Adipocyte (in vitro differentiated cells): ENCODE measurements around the gene COPZ1.
A peak's percentile ranks its signal among the peaks of the same experiment; 100 is the strongest.
"Not testable (repeated sequence)": the region's sequence is repeated elsewhere in the genome, so short reads cannot be mapped to it uniquely, and the experiment has no call there.

Experiments
- DNase-seq: peaks from one replicate; pipeline ENCODE4 v3.0.0-alpha.2; 2015; ENCODE audit warnings: low read depth
- H3K27me3 ChIP-seq: replicated peaks from 2 replicates; pipeline ENCODE4 v1.7.0; 2013; ENCODE audit warnings: mild to moderate bottlenecking, low read length, moderate library complexity; ENCODE audit not compliant: control insufficient read depth, insufficient read depth
- H3K36me3 ChIP-seq: 2 replicates; pipeline ENCODE4 v1.7.0; 2013; ENCODE audit warnings: low read length, mild to moderate bottlenecking, moderate library complexity; ENCODE audit not compliant: control insufficient read depth, insufficient read depth, severe bottlenecking
- H3K4me1 ChIP-seq: 2 replicates; pipeline ENCODE4 v1.7.0; 2013; ENCODE audit warnings: mild to moderate bottlenecking, low read length, moderate library complexity; ENCODE audit not compliant: control insufficient read depth, insufficient read depth
- H3K4me3 ChIP-seq: 2 replicates; pipeline ENCODE4 v1.7.0; 2013; ENCODE audit warnings: mild to moderate bottlenecking, low read length, moderate library complexity
- H3K9ac ChIP-seq: 2 replicates; pipeline ENCODE4 v1.7.0; 2013; ENCODE audit warnings: mild to moderate bottlenecking, low read length, moderate library complexity
- H3K9me3 ChIP-seq: 2 replicates; pipeline ENCODE4 v1.7.0; 2013; ENCODE audit warnings: mild to moderate bottlenecking, low read length, moderate library complexity; ENCODE audit not compliant: control insufficient read depth

COPZ1 gene

DNA sequence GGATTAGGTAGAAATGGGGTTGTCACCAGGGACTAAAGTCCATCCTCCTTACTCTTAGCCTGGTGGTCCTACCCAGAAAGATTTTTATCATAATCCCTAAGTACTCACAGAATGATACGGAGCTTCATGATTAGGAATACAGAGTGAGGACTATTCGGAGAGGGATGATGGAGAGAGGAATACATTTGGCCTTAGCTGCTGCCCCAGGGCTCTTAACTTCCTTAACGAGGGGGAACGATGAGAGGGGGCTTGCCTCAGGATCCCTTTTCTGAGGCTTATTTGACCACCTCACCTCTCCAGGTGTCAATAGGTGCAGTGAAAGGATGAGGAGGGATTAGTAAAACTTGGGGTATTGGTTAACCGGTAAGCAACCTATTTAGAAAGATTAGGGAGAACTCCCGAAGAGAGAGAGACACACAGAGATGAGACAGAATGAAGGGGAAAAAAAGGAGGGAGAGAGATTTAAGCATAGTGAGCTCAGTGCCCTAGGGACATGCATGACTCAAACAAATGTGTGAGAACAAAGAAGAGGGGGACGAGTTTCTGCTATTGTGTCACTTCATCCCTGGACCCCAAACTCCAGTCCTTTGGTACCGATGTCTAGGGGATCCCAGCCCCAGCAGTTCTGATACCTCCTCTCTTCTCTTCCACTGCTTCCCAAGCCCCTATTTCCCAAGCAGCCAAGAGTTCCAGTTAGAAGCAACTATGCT lies 25.3 kb upstream of the COPZ1 start:
- Histone ChIP-seq H3K36me3 (no peaks in the 10 kb centered on the region), H3K27me3 (no peaks in the 10 kb centered on the region), H3K9me3 (no peaks in the 10 kb centered on the region), H3K4me1 (peaks cover 27% of the 10 kb centered on the region), H3K4me3 (no peak overlapping the region), H3K9ac (no peak overlapping the region)
- DNase-seq: peak; percentile 43

DNA sequence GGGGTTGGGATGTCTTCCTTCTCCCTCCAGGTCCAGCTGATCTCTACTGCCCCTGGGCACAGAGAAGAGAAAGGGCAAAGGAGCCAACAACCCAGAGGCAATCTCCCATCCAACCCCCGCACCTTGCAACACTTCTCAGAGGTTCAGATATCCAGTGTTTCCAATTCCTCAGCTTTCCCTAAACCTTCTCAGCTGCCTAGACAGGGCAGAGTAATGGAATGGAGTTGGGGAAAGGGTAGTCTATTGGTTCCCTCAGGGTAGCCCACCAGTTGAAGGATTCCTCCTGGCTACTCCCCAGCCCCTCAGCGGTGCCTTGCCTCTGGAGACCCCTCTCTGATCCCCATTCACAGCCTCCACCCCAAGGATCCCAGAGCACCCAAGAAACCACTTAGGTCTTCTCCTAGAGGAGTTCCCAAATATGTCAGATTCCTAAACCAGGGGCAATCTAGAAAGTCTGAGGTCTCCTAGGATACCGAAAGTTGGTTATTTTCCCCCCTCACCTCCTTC lies 24.7 kb upstream of the COPZ1 start:
- H3K4me3 ChIP-seq: no peak overlapping the region
- H3K4me1 ChIP-seq: peaks cover 28% of the 10 kb centered on the region
- DNase-seq: no peak
- no peaks in the 10 kb centered on the region for H3K36me3 ChIP-seq
- H3K9ac ChIP-seq: no peak overlapping the region
- H3K27me3 ChIP-seq: no peaks in the 10 kb centered on the region
- no peaks in the 10 kb centered on the region for H3K9me3 ChIP-seq

DNA sequence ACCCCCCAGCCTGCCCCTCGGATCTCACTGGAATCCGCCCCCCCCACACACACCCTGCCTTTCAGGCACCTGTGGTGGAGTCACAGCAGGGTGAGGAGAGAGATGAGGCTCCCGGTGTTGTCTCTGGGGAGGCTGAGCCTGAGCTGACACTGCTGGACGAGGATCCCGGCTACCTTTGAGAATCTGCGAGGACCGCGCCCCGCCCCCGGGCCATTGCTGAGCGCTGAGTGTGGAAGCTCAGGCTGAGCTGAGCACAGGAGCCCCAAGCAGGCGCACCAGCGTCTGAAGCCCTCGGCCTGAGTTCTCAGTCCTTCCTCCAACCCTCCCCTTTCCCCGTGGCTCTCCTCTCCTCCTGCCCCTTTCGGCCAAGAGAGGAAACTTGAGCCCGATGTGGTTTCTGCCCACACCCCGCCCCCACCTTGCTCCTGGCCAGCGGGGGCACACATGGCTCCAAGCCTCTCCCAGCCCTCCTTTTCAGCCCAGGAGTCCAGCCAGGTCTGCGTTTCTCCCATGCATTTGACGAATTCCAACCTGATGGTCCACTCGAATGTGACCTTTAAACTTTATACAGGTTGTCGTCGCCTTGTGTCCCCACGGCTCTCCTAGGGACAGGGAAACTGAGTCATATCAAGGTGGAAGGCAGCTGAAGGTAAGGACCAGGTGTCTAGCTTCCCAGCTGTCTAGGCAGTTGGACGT lies 24.1 kb upstream of the COPZ1 start, which contains the start of gene NFE2:
Gene NFE2, minus strand, starts transcription at position 284 of the 696 bp plus-strand sequence. CDS start 5,767 bp downstream, outside the sequence.
- no peaks in the 10 kb centered on the region for H3K27me3 ChIP-seq
- H3K4me3 ChIP-seq: peak within 1 kb of the TSS; percentile 59
- DNase-seq: peak; percentile 85

DNA sequence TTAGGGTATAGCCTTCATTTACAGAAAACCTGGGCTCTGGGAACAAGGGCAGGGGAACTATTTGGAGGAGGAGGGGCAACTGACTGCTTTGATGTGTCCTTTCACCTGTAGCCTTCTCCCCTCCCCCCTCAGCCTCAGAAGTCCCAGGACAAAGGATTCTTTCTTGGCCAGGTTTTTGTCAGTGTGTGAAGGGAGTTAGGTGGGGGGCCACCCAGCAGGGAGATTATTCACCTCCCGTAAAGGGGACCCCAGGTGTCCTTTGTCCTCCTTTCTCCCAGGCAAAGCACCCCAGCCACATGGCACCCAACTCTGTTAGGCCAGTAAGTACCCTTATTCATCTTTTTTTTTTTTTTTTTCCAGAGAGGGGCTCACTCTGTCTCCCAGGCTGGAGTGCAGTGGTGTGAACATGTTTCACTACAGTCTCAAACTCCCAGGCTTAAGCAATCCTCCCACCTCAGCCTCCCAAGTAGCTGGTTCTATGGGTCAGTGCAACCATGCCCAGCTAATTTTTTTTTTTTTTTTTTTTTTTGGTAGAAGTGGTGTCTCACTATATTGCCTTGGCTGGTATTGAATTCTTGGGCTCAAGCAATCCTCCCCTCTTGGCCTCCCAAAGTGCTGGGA lies 23.4 kb upstream of the COPZ1 start:
- Histone ChIP-seq H3K27me3 (no peaks in the 10 kb centered on the region), H3K9ac (no peak overlapping the region), H3K9me3 (no peaks in the 10 kb centered on the region), H3K36me3 (no peaks in the 10 kb centered on the region), H3K4me3 (no peak overlapping the region), H3K4me1 (peaks cover 28% of the 10 kb centered on the region)
- no peak for DNase-seq

More for the DNA sequence above, 24.1 kb upstream of the COPZ1 start, which contains the start of gene NFE2:
- peak within 1 kb of the TSS; percentile 11 for H3K9ac ChIP-seq
- H3K9me3 ChIP-seq: no peaks in the 10 kb centered on the region
- H3K4me1 ChIP-seq: peaks cover 28% of the 10 kb centered on the region
- H3K36me3 ChIP-seq: no peaks in the 10 kb centered on the region

DNA sequence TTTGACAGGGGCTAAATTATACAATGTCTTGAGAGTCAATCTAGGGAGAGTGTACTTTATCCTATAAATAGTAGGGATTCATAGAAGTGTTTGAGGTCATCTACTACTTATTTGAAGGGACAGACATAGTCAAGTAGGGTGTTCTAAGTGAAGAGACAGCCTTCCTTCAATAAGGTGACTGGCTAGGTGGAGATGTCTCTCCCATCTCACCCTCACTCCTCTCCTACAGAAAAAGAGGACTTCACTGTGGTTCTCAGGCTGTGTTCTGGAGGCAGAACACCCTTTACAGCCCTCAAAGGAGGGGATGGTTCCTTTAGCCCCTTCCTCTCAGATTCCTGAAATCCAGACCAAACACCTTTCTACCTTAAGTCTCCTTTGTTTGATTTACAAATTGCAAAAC lies 21.3 kb upstream of the COPZ1 start:
- no peak for DNase-seq
- Histone ChIP-seq H3K27me3 (no peaks in the 10 kb centered on the region), H3K36me3 (no peaks in the 10 kb centered on the region)

DNA sequence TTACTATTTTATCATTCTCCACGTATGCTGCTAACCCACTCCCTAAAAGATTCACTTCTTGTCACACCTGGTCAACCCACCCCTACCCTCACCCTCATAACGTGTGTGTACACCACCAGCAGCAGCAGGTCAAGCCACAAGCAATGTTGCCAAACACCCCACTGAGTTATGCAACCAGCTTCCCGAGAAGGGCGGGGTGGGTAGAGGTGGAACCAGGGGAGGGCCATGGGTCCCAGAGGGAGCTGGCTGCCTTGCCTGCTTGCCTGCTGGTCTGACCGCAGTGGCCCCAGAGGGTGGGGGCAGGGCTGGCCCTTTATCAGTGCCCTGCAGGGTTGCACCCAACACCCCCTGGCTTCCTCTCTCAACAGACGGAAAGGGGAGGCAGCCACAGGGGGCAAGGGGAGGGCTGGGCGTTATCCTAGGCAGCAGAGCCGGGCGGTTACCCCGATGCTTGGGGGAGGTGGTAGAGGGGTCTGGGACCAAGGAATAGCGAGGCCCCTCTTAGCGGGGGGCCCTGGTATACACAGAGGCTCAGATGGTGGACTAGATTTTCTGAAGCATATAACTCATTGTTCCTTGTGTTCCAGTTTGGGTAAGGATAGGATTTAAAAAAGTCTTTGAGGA lies 20.6 kb upstream of the COPZ1 start:
- H3K4me3 ChIP-seq: no peak overlapping the region
- DNase-seq: peak; percentile 80

More for the DNA sequence above, 21.3 kb upstream of the COPZ1 start:
- Histone ChIP-seq H3K9ac (no peak overlapping the region), H3K4me3 (no peak overlapping the region), H3K4me1 (peaks cover 28% of the 10 kb centered on the region), H3K9me3 (no peaks in the 10 kb centered on the region)

DNA sequence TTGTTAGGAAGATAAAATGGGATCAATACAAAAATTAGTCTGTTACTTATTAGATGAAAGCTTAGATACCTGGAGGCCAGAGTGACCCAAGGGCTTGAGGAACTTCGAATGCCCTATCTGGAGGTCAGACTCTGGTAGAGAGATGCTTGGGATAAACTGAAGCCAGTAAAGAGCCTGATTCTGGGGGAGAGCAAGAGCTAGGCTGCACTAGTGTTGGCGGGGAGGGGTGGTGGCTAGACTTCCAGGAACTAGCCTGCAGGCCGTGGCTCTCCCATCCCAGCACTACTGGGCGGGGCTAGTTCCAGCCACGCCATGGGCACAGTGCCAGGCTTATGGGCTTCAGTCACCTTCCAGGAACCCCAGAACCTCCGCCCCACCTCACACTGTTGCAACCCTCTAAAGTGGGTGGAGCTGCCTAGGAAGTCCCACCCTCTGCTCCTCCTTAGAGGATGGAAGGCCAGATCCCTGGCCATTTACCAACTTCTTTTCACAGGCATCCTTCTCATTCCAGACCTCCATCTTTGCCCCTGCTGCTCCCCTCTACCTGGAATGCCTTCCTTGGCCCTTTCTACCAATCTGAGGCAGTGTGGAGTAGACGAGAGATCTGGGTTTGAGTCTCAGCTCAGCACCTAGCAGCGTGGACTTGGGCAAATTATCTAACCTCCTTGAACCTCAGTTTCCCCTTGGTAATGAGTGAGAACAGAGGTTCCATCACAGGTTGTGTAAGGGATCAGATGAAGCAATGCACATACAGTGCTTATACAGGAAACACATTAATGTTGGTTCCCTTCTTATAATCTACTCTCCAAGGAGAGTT lies 17.8 kb upstream of the COPZ1 start:
- peak; percentile 54 for DNase-seq
- Histone ChIP-seq H3K36me3 (no peaks in the 10 kb centered on the region), H3K9me3 (no peaks in the 10 kb centered on the region), H3K4me1 (peaks cover 9% of the 10 kb centered on the region), H3K27me3 (no peaks in the 10 kb centered on the region), H3K4me3 (no peak overlapping the region), H3K9ac (no peak overlapping the region)

More for the DNA sequence above, 20.6 kb upstream of the COPZ1 start:
- H3K4me1 ChIP-seq: peaks cover 28% of the 10 kb centered on the region
- no peak overlapping the region for H3K9ac ChIP-seq
- no peaks in the 10 kb centered on the region for H3K9me3 ChIP-seq
- H3K36me3 ChIP-seq: no peaks in the 10 kb centered on the region
- H3K27me3 ChIP-seq: no peaks in the 10 kb centered on the region

DNA sequence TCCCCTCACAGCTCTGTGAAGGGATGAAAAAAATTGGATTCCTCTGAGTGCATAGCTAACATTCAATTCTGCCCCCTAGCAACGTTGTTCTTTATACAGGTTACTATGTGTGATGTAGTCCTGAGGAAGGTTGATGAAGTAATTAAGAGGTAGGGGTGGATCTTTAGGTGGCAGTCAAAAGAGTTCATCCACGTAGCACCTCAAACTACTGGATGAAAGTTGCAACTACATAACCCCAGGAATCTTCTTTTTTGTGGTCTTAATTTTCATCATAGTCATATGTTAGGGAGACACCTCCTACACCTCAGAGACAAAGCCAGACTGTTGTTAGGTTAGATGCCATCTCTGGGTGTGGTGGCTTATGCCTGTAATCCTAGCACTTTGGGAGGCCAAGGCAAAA lies 13.9 kb upstream of the COPZ1 start:
- Histone ChIP-seq H3K9ac (no peak overlapping the region), H3K36me3 (no peaks in the 10 kb centered on the region), H3K4me3 (no peak overlapping the region), H3K9me3 (no peaks in the 10 kb centered on the region), H3K4me1 (no peaks in the 10 kb centered on the region), H3K27me3 (no peaks in the 10 kb centered on the region)
- DNase-seq: no peak

DNA sequence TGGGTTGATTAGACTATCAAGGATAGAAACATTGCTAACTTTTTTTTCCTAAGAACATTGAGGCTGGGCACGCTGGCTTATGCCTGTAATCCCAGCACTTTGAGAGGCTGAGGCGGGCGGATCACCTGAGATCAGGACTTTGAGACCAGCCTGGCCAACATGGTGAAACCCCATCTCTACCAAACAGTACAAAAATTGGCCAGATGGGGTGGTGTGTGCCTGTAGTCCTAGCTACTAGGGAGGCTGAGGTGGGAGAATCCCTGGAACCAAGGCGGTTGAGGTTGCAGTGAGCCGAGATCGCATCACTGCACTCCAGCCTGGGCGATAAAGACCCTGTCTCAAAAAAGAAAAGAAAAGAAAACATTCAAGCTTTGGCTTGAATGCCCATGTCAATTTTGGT lies 12.6 kb upstream of the COPZ1 start:
- H3K4me1 ChIP-seq, DNase-seq, H3K27me3 ChIP-seq, H3K9me3 ChIP-seq, H3K4me3 ChIP-seq, H3K9ac ChIP-seq, H3K36me3 ChIP-seq: not testable (repeated sequence)

DNA sequence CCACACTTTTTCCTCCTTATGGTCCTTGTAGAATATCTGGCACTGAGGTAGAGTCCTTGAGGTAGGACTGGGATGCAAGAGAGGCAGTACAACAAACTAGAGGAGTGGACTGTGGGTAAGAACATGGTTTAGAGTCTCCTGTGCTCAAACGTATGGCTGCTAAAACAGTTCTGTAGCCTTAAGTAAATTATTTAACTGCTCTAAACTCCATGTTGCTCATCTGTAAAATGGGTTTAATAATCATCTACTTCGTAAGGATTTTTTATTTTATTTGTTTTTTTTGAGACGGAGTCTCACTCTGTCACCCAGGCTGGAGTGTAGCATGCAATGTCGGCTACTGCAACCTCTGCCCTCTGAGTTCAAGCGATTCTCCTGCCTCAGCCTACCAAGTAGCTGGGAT lies 3.6 kb upstream of the COPZ1 start:
- Histone ChIP-seq H3K4me1 (peaks cover 2% of the 10 kb centered on the region), H3K36me3 (no peaks in the 10 kb centered on the region), H3K27me3 (no peaks in the 10 kb centered on the region), H3K9me3 (no peaks in the 10 kb centered on the region), H3K4me3 (no peak overlapping the region), H3K9ac (no peak overlapping the region)
- no peak for DNase-seq
